GM18508 (cell line): ENCODE data around the gene NPAS2.

ENCODE experiments used
- ATAC-seq: cut with Tn5 transposase; IDR thresholded peaks from one replicate; pipeline ENCODE4 v1.9.1; 2021; ENCODE audit warnings: moderate number of reproducible peaks; ENCODE audit not compliant: insufficient read depth, unreplicated experiment

Gene NPAS2

GRCh38 chr2:100791936-100792308 is 28.0 kb upstream of the NPAS2 start:
- no peak for ATAC-seq

- no peak for ATAC-seq
Measured at GRCh38 chr2:100793220-100793619, 26.7 kb upstream of the NPAS2 start.

GRCh38 chr2:100793982-100794381 is 26.0 kb upstream of the NPAS2 start:
- ATAC-seq, result no peak

GRCh38 chr2:100796499-100797100 is 23.3 kb upstream of the NPAS2 start:
- ATAC-seq, result no peak

- ATAC-seq, result no peak
Measured at GRCh38 chr2:100799686-100800085, 20.3 kb upstream of the NPAS2 start.

GRCh38 chr2:100800915-100801314 is 19.0 kb upstream of the NPAS2 start:
- no peak for ATAC-seq

- ATAC-seq, result no peak
Measured at GRCh38 chr2:100801402-100801801, 18.5 kb upstream of the NPAS2 start.

GRCh38 chr2:100802066-100802465 is 17.9 kb upstream of the NPAS2 start:
- ATAC-seq, result no peak

- ATAC-seq, result no peak
Measured at GRCh38 chr2:100803334-100803733, 16.6 kb upstream of the NPAS2 start.

GRCh38 chr2:100806550-100806949 is 13.4 kb upstream of the NPAS2 start:
- ATAC-seq, result no peak

- ATAC-seq, result no peak
Measured at GRCh38 chr2:100807707-100808106, 12.2 kb upstream of the NPAS2 start.

- no peak for ATAC-seq
Measured at GRCh38 chr2:100808582-100808981, 11.4 kb upstream of the NPAS2 start.

- no peak for ATAC-seq
Measured at GRCh38 chr2:100809506-100809905, 10.4 kb upstream of the NPAS2 start.

- ATAC-seq, result no peak
Measured at GRCh38 chr2:100810603-100811145, 9.3 kb upstream of the NPAS2 start.

GRCh38 chr2:100812116-100812515 is 7.8 kb upstream of the NPAS2 start:
- ATAC-seq, result no peak

- no peak for ATAC-seq
Measured at GRCh38 chr2:100812573-100812972, 7.4 kb upstream of the NPAS2 start.

GRCh38 chr2:100813527-100813926 is 6.4 kb upstream of the NPAS2 start:
- ATAC-seq, result no peak

- no peak for ATAC-seq
Measured at GRCh38 chr2:100814043-100814442, 5.9 kb upstream of the NPAS2 start.

- ATAC-seq, result no peak
Measured at GRCh38 chr2:100814453-100814852, 5.5 kb upstream of the NPAS2 start.

- ATAC-seq, result no peak
Measured at GRCh38 chr2:100817388-100817985, 2.5 kb upstream of the NPAS2 start.

- ATAC-seq, result no peak
Measured at GRCh38 chr2:100818003-100818605, 1.8 kb upstream of the NPAS2 start.
